ENCODE data around the gene BOK.

- TF ChIP-seq CTCF (IDR thresholded peaks at IDR 0.05 in 4 of 5, conservative IDR thresholded peaks at IDR 0.05 in 1 of 5) (no peak), POLR2A (IDR thresholded peaks at IDR 0.05) (no peak)
These were observed 3.8 kb upstream of the BOK start for GRCh38 chr2:241554610-241555322.
